Body of pancreas (tissue), 4 donors: Measurements from ENCODE around the gene ZNF608. TPM values are rescaled to one million over a fixed set of nuclear protein-coding genes. Genes with fewer than 3 reads are reported as not detected.
A peak's percentile ranks its signal among the peaks of the same experiment; 100 is the strongest.

Experiments
- ATAC-seq: fragments of 150-250 bp; one replicate; pipeline ENCODE4 v1.9.1; 2016
- DNase-seq, 4 donors: peaks; one replicate each; pipeline ENCODE4 v3.0.0-alpha.2; 2019
- H3K27ac ChIP-seq, 4 donors: fragments of 200-600 bp; sonication (generic); 1 replicate in 3 of 4; 2 replicates in 1 of 4; pipeline versions ENCODE4 v1.5.1 to v1.6.1; 2016 to 2019; ENCODE audit warnings: mild to moderate bottlenecking in 1 of 4, mixed read lengths in 1 of 4, moderate library complexity in 1 of 4
- H3K27me3 ChIP-seq, 2 donors: fragments of 200-600 bp; sonication (generic); one replicate each; pipeline ENCODE4 v1.6.0; 2016; ENCODE audit warnings: mild to moderate bottlenecking in 1 of 2
- H3K36me3 ChIP-seq, 2 donors: fragments of 200-600 bp; sonication (generic); replicated peaks in 1 of 2; 2 replicates each; pipeline ENCODE4 v1.5.1; 2016; ENCODE audit warnings: low read depth in 2 of 2; ENCODE audit not compliant: insufficient read depth in 1 of 2
- H3K4me1 ChIP-seq: fragments of 200-600 bp; sonication (generic); one replicate; pipeline ENCODE4 v1.6.0; 2016
- H3K4me3 ChIP-seq, 2 donors: fragments of 200-600 bp; sonication (generic); 1 replicate in 1 of 2; 2 replicates in 1 of 2; pipeline ENCODE4 v1.5.1; 2016 to 2019
- H3K9me3 ChIP-seq, 3 donors: fragments of 200-600 bp; sonication (generic); 1 replicate in 2 of 3; 2 replicates in 1 of 3; pipeline ENCODE4 v1.5.1; 2016
- POLR2A ChIP-seq, 3 donors: fragments of 450-650 bp; IDR thresholded peaks; one replicate each; pipeline ENCODE4 v1.6.1; 2016; ENCODE audit warnings: antibody characterized with exemption in 3 of 3, mild to moderate bottlenecking in 2 of 3
- WGBS, 2 donors: methylation state at CpG; one replicate each; pipeline ENCODE4 v1.1.5; 2017; 5-methylcytosine and 5-hydroxymethylcytosine counted together
- intact Hi-C: fragments of 100-400 bp; cut with DNase I; formaldehyde crosslinking; loops from one replicate; pipeline ENCODE4 v1.15.1; 2023
- total RNA-seq, 2 donors: library from RNA; depleted of rRNA; stranded (reverse); fragments of >200 nt; gene quantifications; one replicate each; pipeline ENCODE4 v1.1.0, GENCODE V29; 2016
- TF ChIP-seq, protein P1 (sequence below), 7 experiments: fragments of 450-650 bp in 4 of 7; fragments of 200-600 bp in 3 of 7; sonication (generic) in 3 of 7; IDR thresholded peaks; one replicate each; pipeline ENCODE4 v1.5.1; 2016 to 2019; ENCODE audit warnings: antibody characterized with exemption in 7 of 7

Gene ZNF608
- total RNA-seq, 2 donors from 2014 or later: 30.1 to 33.6 TPM

- ATAC-seq (peak; percentile 72), DNase-seq (no peak)
- Histone ChIP-seq H3K36me3 (no peaks in the 10 kb centered on the region), H3K27ac (peak overlapping the region in 2 of 4 donors; percentile 33 to 43), H3K27me3 (no peaks in the 10 kb centered on the region), H3K4me3 (no peak overlapping the region), H3K4me1 (peaks cover 58% of the 10 kb centered on the region), H3K9me3 (no peaks in the 10 kb centered on the region)
- intact Hi-C loops: no loop called here
- WGBS, 2 donors: 15 to 23% methylated on average over 4 of the region's 4 CpGs
- TF ChIP-seq, protein P1, sequence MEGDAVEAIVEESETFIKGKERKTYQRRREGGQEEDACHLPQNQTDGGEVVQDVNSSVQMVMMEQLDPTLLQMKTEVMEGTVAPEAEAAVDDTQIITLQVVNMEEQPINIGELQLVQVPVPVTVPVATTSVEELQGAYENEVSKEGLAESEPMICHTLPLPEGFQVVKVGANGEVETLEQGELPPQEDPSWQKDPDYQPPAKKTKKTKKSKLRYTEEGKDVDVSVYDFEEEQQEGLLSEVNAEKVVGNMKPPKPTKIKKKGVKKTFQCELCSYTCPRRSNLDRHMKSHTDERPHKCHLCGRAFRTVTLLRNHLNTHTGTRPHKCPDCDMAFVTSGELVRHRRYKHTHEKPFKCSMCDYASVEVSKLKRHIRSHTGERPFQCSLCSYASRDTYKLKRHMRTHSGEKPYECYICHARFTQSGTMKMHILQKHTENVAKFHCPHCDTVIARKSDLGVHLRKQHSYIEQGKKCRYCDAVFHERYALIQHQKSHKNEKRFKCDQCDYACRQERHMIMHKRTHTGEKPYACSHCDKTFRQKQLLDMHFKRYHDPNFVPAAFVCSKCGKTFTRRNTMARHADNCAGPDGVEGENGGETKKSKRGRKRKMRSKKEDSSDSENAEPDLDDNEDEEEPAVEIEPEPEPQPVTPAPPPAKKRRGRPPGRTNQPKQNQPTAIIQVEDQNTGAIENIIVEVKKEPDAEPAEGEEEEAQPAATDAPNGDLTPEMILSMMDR (IDR thresholded peaks at IDR 0.05): no peak
- TF ChIP-seq POLR2A (IDR thresholded peaks at IDR 0.05): no peak
Measured at GRCh38 chr5:124720593-124720992, 25.8 kb downstream of the ZNF608 start.

GRCh38 chr5:124719113-124719967 is 27.1 kb downstream of the ZNF608 start:
- intact Hi-C loops: no loop called here
- 76 to 87% methylated on average over 4 of the region's 4 CpGs for WGBS, 2 donors
- H3K36me3 ChIP-seq: no peaks in the 10 kb centered on the region
- DNase-seq (no peak), ATAC-seq (no peak)
- no peak overlapping the region for H3K4me3 ChIP-seq
- H3K27ac ChIP-seq: peak overlapping the region in 2 of 4 donors; percentile 33 to 43
- H3K27me3 ChIP-seq: no peaks in the 10 kb centered on the region
- no peaks in the 10 kb centered on the region for H3K9me3 ChIP-seq
- H3K4me1 ChIP-seq: peaks cover 47% of the 10 kb centered on the region
- TF ChIP-seq POLR2A (IDR thresholded peaks at IDR 0.05): no peak
- TF ChIP-seq, protein P1 (IDR thresholded peaks at IDR 0.05): no peak

- 28 to 37% methylated on average over 2 of the region's 2 CpGs for WGBS, 2 donors
- H3K27ac ChIP-seq: no peak overlapping the region
- TF ChIP-seq, protein P1 (IDR thresholded peaks at IDR 0.05): no peak
- TF ChIP-seq POLR2A (IDR thresholded peaks at IDR 0.05): no peak
- peaks cover 47% of the 10 kb centered on the region for H3K4me1 ChIP-seq
- H3K36me3 ChIP-seq: no peaks in the 10 kb centered on the region
- peak in 2 of 4 donors; percentile 34 to 37 for DNase-seq
- ATAC-seq: peak; percentile 43
- H3K9me3 ChIP-seq: no peaks in the 10 kb centered on the region
- H3K4me3 ChIP-seq: no peak overlapping the region
- H3K27me3 ChIP-seq: no peaks in the 10 kb centered on the region
- intact Hi-C loops: no loop called here
Measured at GRCh38 chr5:124718380-124718789, 28.1 kb downstream of the ZNF608 start.

GRCh38 chr5:124716169-124716568 is 30.3 kb downstream of the ZNF608 start:
- Histone ChIP-seq H3K4me1 (peaks cover 38% of the 10 kb centered on the region), H3K27ac (no peak overlapping the region), H3K36me3 (no peaks in the 10 kb centered on the region), H3K9me3 (no peaks in the 10 kb centered on the region), H3K4me3 (no peak overlapping the region), H3K27me3 (no peaks in the 10 kb centered on the region)
- TF ChIP-seq, protein P1 (IDR thresholded peaks at IDR 0.05): no peak
- no peak for TF ChIP-seq POLR2A (IDR thresholded peaks at IDR 0.05)
- intact Hi-C loops: no loop called here
- WGBS, 2 donors: 95 to 96% methylated on average over 1 of the region's 1 CpG
- ATAC-seq (no peak), DNase-seq (no peak)

DNA sequence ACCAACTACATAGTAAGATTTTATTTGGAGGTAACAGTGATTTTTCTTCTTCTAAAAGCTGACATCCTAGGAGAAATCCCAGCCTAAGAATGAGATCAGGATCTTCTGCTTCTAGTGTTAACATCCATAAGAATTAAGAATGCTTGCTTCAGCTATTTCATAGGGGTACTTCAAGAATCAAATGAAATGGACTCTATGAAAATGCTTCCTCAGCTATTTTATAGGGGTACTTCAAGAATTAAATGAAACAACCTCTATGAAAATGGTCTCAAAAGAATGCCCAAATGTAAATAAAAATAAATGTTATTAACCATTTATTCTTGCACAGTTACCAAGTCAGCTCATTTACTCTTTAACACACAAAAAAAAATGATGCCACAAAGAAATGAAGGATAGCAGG is 31.5 kb downstream of the ZNF608 start:
- intact Hi-C loops: no loop called here
- ATAC-seq (no peak), DNase-seq (no peak)
- TF ChIP-seq, protein P1 (IDR thresholded peaks at IDR 0.05): no peak
- no peak for TF ChIP-seq POLR2A (IDR thresholded peaks at IDR 0.05)
- no peaks in the 10 kb centered on the region for H3K27me3 ChIP-seq
- no peak overlapping the region for H3K4me3 ChIP-seq
- no peaks in the 10 kb centered on the region for H3K9me3 ChIP-seq
- no peak overlapping the region for H3K27ac ChIP-seq
- peaks cover 25% of the 10 kb centered on the region for H3K4me1 ChIP-seq
- no peaks in the 10 kb centered on the region for H3K36me3 ChIP-seq
